Nephron progenitor cell (in vitro differentiated cells): ENCODE results near the gene CAPSL.

Experiments
- DNase-seq: peaks from one replicate; pipeline ENCODE4 v3.0.0; 2021
- H3K27ac Mint-ChIP-seq: 2 replicates; pipeline ENCODE4 v1.8.0; 2021; ENCODE audit warnings: mild to moderate bottlenecking, moderate library complexity, mixed read lengths
- H3K27me3 Mint-ChIP-seq: 2 replicates; pipeline ENCODE4 v1.8.0; 2021; ENCODE audit warnings: mild to moderate bottlenecking, low read depth, mixed read lengths; ENCODE audit not compliant: poor library complexity
- H3K36me3 Mint-ChIP-seq: 2 replicates; pipeline ENCODE4 v1.8.0; 2021; ENCODE audit warnings: low read depth, mixed read lengths
- H3K4me1 Mint-ChIP-seq: 2 replicates; pipeline ENCODE4 v1.8.0; 2021; ENCODE audit warnings: mixed read lengths
- H3K4me3 Mint-ChIP-seq: 2 replicates; pipeline ENCODE4 v1.8.0; 2021; ENCODE audit warnings: mild to moderate bottlenecking, moderate library complexity, mixed read lengths
- H3K9me3 Mint-ChIP-seq: 2 replicates; pipeline ENCODE4 v1.8.0; 2021; ENCODE audit warnings: mild to moderate bottlenecking, moderate library complexity, mixed read lengths
- TF ChIP-seq, protein P1 (sequence below): fragments of 200-600 bp; sonication (generic); IDR thresholded peaks from 2 replicates; pipeline ENCODE4 v1.5.0; 2021; ENCODE audit warnings: antibody characterized with exemption

The CAPSL gene

DNA sequence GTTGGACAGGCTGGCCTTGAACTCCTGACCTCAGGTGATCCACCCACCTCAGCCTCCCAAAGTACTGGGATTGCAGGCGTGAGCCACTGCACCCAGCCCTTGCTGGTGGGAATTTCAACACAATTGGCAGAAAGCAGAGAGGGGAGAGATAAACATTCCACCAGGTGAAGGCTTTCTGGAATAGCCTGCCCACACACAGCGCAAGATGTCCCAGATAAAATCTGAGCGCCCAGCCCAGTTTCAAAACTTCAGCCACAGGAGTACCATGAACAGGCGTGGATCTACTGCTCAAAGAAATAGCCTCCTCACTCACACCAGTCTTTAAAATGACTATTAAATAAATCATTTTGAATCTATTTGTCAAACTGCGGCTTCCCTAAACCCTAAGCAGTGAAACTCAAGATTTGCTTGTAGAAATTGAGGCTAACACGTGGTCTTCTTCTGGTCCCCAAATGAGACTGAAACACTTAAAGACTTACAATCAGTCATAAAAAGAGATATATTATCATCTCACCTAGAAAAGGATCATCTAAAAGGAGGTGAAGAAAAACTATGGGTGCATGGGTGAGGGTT, 34.7 kb downstream of the CAPSL start:
- no peak overlapping the region for H3K4me3 Mint-ChIP-seq

DNA sequence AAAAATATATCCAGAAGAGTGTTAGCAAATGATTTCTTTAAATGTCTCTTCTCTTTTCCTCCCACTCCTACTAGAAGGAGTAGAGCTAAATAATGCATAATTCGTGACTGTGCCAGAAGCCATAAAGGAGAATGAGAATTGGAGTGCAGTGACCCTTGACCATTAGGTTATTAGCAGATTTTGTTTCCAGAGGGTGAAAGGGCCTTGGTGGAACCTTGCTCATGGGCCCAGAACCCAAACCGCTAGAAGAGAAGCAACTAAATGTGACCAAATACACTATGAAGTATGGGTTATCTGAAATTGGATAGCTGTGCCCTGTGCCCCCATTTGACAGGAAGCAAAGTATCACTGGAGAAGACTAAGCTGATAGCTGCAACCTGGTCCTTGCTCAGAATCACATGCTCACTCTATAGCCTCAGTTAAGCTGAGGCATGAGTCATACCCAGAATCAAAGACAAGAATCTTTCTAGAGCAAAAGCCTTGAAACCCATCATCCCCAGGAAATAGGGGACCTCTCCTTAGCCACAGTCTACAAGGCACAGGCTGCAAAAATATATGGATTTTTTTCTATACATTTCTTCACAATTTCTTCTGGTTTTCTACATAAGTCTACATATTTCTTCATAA, 36.3 kb downstream of the CAPSL start:
- Mint-ChIP-seq H3K4me3 (no peak overlapping the region), H3K4me1 (peaks cover 28% of the 10 kb centered on the region), H3K9me3 (peaks cover 19% of the 10 kb centered on the region), H3K27me3 (peaks cover 5% of the 10 kb centered on the region), H3K36me3 (no peaks in the 10 kb centered on the region), H3K27ac (no peak overlapping the region)
- TF ChIP-seq, protein P1, sequence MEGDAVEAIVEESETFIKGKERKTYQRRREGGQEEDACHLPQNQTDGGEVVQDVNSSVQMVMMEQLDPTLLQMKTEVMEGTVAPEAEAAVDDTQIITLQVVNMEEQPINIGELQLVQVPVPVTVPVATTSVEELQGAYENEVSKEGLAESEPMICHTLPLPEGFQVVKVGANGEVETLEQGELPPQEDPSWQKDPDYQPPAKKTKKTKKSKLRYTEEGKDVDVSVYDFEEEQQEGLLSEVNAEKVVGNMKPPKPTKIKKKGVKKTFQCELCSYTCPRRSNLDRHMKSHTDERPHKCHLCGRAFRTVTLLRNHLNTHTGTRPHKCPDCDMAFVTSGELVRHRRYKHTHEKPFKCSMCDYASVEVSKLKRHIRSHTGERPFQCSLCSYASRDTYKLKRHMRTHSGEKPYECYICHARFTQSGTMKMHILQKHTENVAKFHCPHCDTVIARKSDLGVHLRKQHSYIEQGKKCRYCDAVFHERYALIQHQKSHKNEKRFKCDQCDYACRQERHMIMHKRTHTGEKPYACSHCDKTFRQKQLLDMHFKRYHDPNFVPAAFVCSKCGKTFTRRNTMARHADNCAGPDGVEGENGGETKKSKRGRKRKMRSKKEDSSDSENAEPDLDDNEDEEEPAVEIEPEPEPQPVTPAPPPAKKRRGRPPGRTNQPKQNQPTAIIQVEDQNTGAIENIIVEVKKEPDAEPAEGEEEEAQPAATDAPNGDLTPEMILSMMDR, result no peak
- no peak for DNase-seq

More for the DNA sequence above, 34.7 kb downstream of the CAPSL start:
- peaks cover 5% of the 10 kb centered on the region for H3K27me3 Mint-ChIP-seq
- H3K4me1 Mint-ChIP-seq, result peaks cover 28% of the 10 kb centered on the region
- no peaks in the 10 kb centered on the region for H3K36me3 Mint-ChIP-seq
- TF ChIP-seq, protein P1, result no peak
- peaks cover 19% of the 10 kb centered on the region for H3K9me3 Mint-ChIP-seq
- DNase-seq, result no peak
- H3K27ac Mint-ChIP-seq, result no peak overlapping the region

DNA sequence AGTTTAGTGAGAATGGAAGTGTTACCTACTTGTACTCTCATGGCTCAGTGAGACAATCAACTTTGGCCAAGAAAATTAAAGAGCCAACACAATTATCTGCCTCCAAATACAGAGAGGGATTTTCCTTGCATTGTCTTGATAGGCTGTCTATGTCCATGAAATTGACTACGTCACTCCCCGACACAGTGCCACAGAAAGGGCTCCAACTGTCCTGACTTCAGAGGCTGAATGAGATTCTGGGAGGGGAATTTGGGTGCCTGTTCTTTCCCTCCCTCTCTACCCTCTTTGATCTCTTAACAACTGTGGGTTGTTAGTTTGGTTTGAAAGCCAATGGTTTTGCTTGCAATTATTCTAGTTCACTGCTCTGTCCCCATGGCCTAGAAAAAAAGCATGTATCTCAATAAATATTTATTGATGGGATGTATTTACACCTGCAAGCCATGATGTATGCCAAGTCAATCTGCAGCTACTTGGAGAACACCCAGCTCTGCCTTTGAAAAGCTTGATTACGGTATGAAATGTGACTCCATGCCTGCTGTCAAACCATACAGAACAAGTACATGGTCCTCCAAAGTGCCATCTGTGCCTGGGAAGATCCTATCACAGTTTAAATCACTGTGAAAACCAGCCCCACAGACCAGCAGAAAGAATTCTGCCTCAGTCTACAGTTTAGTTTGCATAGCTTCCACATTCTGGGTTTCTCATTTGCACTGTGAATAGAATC, 37.3 kb downstream of the CAPSL start:
- Mint-ChIP-seq H3K4me3 (no peak overlapping the region), H3K4me1 (peaks cover 28% of the 10 kb centered on the region), H3K9me3 (peaks cover 19% of the 10 kb centered on the region)

DNA sequence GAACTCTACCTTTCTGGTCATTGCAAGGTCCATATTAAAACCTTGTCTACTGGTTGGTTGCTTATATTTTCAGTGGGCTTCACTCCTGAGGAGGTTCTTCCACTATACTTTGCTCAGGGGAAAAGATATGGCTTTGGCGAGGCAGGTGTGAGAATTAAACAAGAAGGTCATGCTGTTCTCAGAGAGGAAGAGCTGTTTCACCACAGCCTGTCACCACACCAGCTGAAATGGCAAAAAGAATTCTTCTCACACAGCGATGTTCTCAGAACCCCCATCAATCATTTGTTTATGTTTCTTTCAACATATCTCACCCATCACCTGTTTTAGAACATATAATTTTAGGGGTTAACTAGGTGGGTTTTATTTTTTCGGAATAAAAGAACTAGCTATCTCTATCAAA, 38.6 kb downstream of the CAPSL start:
- no peak for DNase-seq
- Mint-ChIP-seq H3K27ac (no peak overlapping the region), H3K4me3 (no peak overlapping the region), H3K27me3 (peaks cover 5% of the 10 kb centered on the region), H3K4me1 (peaks cover 28% of the 10 kb centered on the region), H3K36me3 (no peaks in the 10 kb centered on the region), H3K9me3 (peaks cover 15% of the 10 kb centered on the region)
- TF ChIP-seq, protein P1, result no peak

More for the DNA sequence above, 37.3 kb downstream of the CAPSL start:
- Mint-ChIP-seq H3K36me3 (no peaks in the 10 kb centered on the region), H3K27me3 (peaks cover 5% of the 10 kb centered on the region), H3K27ac (no peak overlapping the region)
- TF ChIP-seq, protein P1, result no peak
- DNase-seq, result no peak

DNA sequence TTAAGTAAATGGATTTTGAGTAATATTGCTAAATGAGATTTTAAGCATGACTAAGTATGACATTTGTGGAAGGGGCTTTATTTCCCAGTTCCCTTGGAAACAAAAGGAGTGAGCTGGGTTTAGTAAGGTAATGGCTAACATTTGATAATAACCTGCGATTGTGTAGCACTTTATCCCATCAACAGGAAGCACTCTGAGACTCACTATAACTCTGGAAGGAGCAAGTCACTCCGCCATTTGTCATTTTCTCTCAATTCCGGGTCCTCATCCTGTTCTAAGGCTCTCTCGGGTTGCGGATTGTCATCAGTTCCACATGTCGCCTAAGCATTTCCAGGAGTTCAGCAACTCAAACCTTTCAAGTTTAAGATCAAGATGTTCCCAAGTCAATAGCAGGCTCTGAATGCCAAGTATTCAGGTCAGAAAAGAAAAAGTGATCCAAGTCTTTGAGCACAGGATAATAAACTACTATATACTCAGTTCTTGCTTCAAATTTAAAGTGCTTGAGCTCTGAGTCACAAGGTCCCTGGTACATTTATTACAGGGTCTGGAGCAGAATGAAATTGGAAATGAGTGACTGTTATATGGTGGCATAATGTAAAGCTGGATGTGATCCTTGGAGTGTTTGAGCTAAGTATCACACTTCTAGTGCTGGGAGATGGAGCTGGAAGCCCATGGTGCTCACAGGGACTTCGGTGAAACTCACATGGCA, 39.3 kb downstream of the CAPSL start:
- TF ChIP-seq, protein P1, result no peak
- H3K27me3 Mint-ChIP-seq, result peaks cover 5% of the 10 kb centered on the region
- H3K4me1 Mint-ChIP-seq, result peaks cover 28% of the 10 kb centered on the region
- H3K36me3 Mint-ChIP-seq, result no peaks in the 10 kb centered on the region
- no peak overlapping the region for H3K4me3 Mint-ChIP-seq
- no peak for DNase-seq
- peaks cover 10% of the 10 kb centered on the region for H3K9me3 Mint-ChIP-seq
- peak overlapping the region; percentile 13 for H3K27ac Mint-ChIP-seq
